Karpas-422 (cell line): ENCODE data around the gene ATP1A3. TPM values are rescaled to one million over a fixed set of nuclear protein-coding genes. Genes with fewer than 3 reads are reported as not detected.
"Not testable (repeated sequence)": the region's sequence is repeated elsewhere in the genome, so short reads cannot be mapped to it uniquely, and the experiment has no call there.

ENCODE experiments used
- DNase-seq: peaks from one replicate; pipeline ENCODE4 v3.0.0-alpha.2; 2015
- H2AFZ ChIP-seq: fragments of 200-600 bp; sonication (generic); 2 replicates; pipeline ENCODE4 v1.6.1; 2014; ENCODE audit warnings: antibody characterized with exemption, low read length, mixed read lengths
- H3K27ac ChIP-seq: fragments of 200-600 bp; sonication (generic); 2 replicates; pipeline ENCODE4 v1.5.1; 2014; ENCODE audit warnings: mild to moderate bottlenecking, low read length, moderate library complexity
- H3K27me3 ChIP-seq: fragments of 200-600 bp; sonication (generic); 2 replicates; pipeline ENCODE4 v1.6.1; 2014; ENCODE audit warnings: low read length, mixed read lengths
- H3K36me3 ChIP-seq: fragments of 200-600 bp; sonication (generic); 2 replicates; pipeline ENCODE4 v1.6.1; 2014; ENCODE audit warnings: low read length, mixed read lengths; ENCODE audit not compliant: insufficient read depth
- H3K4me1 ChIP-seq: fragments of 200-600 bp; sonication (generic); 2 replicates; pipeline ENCODE4 v1.6.1; 2014; ENCODE audit warnings: mild to moderate bottlenecking, low read length, mixed read lengths
- H3K4me2 ChIP-seq: fragments of 200-600 bp; sonication (generic); 2 replicates; pipeline ENCODE4 v1.6.1; 2014; ENCODE audit warnings: low read length, low read depth, mild to moderate bottlenecking; ENCODE audit not compliant: poor library complexity, severe bottlenecking
- H3K4me3 ChIP-seq: fragments of 200-600 bp; sonication (generic); 2 replicates; pipeline ENCODE4 v1.5.1; 2014; ENCODE audit warnings: mild to moderate bottlenecking, antibody characterized with exemption, low read length, mixed read lengths
- H3K79me2 ChIP-seq: fragments of 200-600 bp; sonication (generic); 2 replicates; pipeline ENCODE4 v1.6.1; 2014; ENCODE audit warnings: mild to moderate bottlenecking, low read length, mixed read lengths
- H3K9ac ChIP-seq: fragments of 200-600 bp; sonication (generic); 2 replicates; pipeline ENCODE4 v1.6.0; 2014; ENCODE audit warnings: low read length
- H3K9me2 ChIP-seq: fragments of 200-600 bp; sonication (generic), shearing (Covaris generic); replicated peaks from 2 replicates; pipeline ENCODE4 v1.6.0; 2014; ENCODE audit warnings: mild to moderate bottlenecking, low read length, moderate library complexity; ENCODE audit not compliant: insufficient read depth
- H3K9me3 ChIP-seq: fragments of 300-700, 200-600 bp; sonication (generic); 2 replicates; pipeline ENCODE4 v1.6.1; 2014; ENCODE audit warnings: low read length, mixed read lengths
- H4K20me1 ChIP-seq: fragments of 200-600 bp; sonication (generic); 2 replicates; pipeline ENCODE4 v1.6.1; 2014; ENCODE audit warnings: mild to moderate bottlenecking, antibody characterized with exemption, low read length, low read depth; ENCODE audit not compliant: insufficient read depth
- total RNA-seq: library from RNA; depleted of rRNA; stranded (reverse); fragments of >200 nt; shearing (Covaris generic); gene quantifications from 2 replicates; pipeline ENCODE4 v1.2.3, GENCODE V29; 2014; ENCODE audit warnings: low replicate concordance

ATP1A3 gene
- total RNA-seq, 1 experiment from 2014 or later = 26.6 TPM

DNA sequence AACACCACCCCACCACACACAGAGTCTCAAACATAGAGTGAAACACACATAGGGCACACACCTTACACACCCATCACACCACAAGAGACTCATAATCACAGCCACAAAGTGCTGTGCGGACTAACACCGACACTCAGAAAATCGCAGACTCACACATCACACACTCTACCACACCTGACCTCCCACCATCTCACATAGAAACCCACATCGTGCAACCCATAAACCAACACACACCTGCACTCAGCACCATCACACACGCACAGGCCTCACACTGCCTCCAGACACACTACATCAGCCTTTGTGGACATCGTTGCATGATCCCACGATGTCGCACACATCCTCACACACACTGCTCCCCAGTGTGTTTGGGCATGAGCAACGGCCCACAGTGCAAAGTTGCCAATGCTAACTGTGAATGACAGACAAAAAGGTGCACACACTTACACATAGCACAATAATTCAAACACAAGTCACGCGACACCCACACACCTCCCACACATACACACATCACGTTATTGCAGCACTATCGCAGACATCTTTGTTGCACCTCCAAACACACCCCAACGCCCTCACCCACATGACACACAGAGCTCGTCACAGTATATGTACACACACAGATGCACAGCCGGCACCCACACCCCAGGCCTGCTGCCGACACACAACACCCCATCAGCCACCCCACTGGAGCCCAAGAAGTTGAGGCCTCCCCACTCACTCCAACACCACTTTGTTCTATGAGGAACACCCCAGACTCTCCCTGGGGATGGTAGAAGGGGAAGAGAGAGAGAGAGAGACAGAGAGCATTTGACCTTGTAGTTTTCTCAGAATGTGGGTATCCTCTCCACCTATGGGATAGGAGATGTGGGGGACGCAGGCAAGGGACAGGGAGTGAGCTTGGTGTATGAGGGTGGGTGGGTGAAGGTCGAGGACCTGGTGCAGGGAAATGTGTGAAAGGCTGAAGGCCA is 1.2 kb upstream of the ATP1A3 start:
- no peaks in the 10 kb centered on the region for H3K9me3 ChIP-seq
- H3K4me3 ChIP-seq = no peak overlapping the region
- peak; percentile 52 for DNase-seq
- no peak overlapping the region for H3K4me2 ChIP-seq
- no peaks in the 10 kb centered on the region for H3K36me3 ChIP-seq
- H3K9ac ChIP-seq = no peak overlapping the region
- H3K79me2 ChIP-seq = peaks cover 13% of the 10 kb centered on the region
- no peaks in the 10 kb centered on the region; the same call in 1 of the 2 replicates for H4K20me1 ChIP-seq
- H2AFZ ChIP-seq = no peak overlapping the region
- H3K4me1 ChIP-seq = peaks cover 37% of the 10 kb centered on the region
- H3K9me2 ChIP-seq = no peaks in the 10 kb centered on the region
- H3K27ac ChIP-seq = no peak overlapping the region
- no peaks in the 10 kb centered on the region for H3K27me3 ChIP-seq

- H3K4me1 ChIP-seq = peaks cover 37% of the 10 kb centered on the region
- no peaks in the 10 kb centered on the region for H3K36me3 ChIP-seq
- no peak overlapping the region for H2AFZ ChIP-seq
- H3K9me2 ChIP-seq = no peaks in the 10 kb centered on the region
- no peaks in the 10 kb centered on the region; the same call in 1 of the 2 replicates for H4K20me1 ChIP-seq
- H3K9ac ChIP-seq = peak overlapping the region; percentile 73
- DNase-seq = peak; percentile 54
- H3K27ac ChIP-seq = no peak overlapping the region
- H3K79me2 ChIP-seq = peaks cover 13% of the 10 kb centered on the region
- H3K27me3 ChIP-seq = no peaks in the 10 kb centered on the region
- no peaks in the 10 kb centered on the region for H3K9me3 ChIP-seq
- H3K4me2 ChIP-seq = peak overlapping the region; percentile 77
- peak overlapping the region; percentile 73; the same call in 1 of the 2 replicates for H3K4me3 ChIP-seq
Measured at GRCh38 chr19:41994521-41994971, 516 bp upstream of the ATP1A3 start.

DNA sequence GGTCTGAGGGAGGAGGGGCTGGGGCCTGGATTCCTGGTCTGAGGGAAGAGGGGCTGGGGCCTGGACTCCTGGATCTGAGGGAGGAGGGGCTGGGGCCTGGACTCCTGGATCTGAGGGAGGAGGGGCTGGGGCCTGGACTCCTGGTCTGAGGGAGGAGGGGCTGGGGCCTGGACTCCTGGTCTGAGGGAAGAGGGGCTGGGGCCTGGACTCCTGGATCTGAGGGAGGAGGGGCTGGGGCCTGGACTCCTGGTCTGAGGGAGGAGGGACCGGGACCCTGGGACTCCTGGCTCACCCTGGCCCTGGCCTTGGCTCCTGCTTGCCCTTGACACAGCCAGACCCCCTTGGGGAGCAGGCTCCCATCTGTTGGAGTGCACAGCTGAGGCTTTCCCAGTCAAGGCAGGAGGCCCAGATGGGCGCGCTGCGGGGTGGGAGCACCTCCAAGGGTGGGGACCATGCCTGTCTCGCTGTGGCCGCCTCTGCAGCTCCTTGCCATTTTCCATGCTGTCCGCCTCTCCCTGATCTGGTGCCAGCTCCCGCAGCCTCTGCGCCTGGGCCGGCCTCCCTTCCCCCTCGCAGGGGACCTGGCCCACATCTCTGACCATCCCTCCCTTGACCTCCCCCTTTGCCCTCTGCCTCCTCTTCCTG is 2.0 kb downstream of the ATP1A3 start:
- not testable (repeated sequence) for DNase-seq, H2AFZ ChIP-seq, H3K36me3 ChIP-seq, H3K27me3 ChIP-seq, H3K9me3 ChIP-seq, H3K9me2 ChIP-seq, H3K9ac ChIP-seq, H4K20me1 ChIP-seq, H3K4me3 ChIP-seq, H3K4me2 ChIP-seq, H3K27ac ChIP-seq
- Histone ChIP-seq H3K4me1 (peaks cover 25% of the 10 kb centered on the region), H3K79me2 (peaks cover 13% of the 10 kb centered on the region)

GRCh38 chr19:41991025-41991424 is 3.0 kb downstream of the ATP1A3 start:
- H4K20me1 ChIP-seq = no peaks in the 10 kb centered on the region; the same call in 1 of the 2 replicates
- peaks cover 22% of the 10 kb centered on the region for H3K4me1 ChIP-seq
- no peaks in the 10 kb centered on the region for H3K9me3 ChIP-seq
- H3K36me3 ChIP-seq = peaks cover 3% of the 10 kb centered on the region; the same call in 1 of the 2 replicates
- no peak overlapping the region for H2AFZ ChIP-seq
- H3K4me3 ChIP-seq = no peak overlapping the region
- H3K27ac ChIP-seq = no peak overlapping the region
- H3K79me2 ChIP-seq = peaks cover 13% of the 10 kb centered on the region
- H3K9ac ChIP-seq = no peak overlapping the region
- H3K4me2 ChIP-seq = no peak overlapping the region
- no peaks in the 10 kb centered on the region for H3K9me2 ChIP-seq
- DNase-seq = no peak
- H3K27me3 ChIP-seq = no peaks in the 10 kb centered on the region

DNA sequence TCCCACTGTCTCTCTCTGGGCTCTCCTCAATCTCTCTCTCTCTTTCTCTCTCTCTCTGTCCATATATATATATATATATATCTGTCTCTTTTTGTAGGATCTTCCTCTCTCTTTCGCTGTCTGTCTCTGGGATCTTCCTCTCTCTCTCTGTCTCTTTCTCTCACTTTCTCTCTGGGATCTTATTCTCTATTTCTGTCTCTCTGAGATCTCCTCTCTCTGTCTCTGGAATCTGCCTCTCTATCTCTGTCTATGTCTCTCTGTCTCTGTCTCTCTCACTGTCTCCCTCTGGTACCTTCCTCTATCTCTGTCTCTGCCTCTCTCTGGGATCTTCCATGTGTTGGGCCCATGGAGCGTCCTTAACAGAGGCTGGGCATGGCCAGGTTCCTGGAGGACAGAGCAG is 3.4 kb downstream of the ATP1A3 start:
- H3K27me3 ChIP-seq = no peaks in the 10 kb centered on the region
- H3K79me2 ChIP-seq = peaks cover 13% of the 10 kb centered on the region
- H3K36me3 ChIP-seq = peaks cover 3% of the 10 kb centered on the region; the same call in 1 of the 2 replicates
- H3K9me2 ChIP-seq = no peaks in the 10 kb centered on the region
- H3K9me3 ChIP-seq = no peaks in the 10 kb centered on the region
- H2AFZ ChIP-seq = no peak overlapping the region
- DNase-seq = no peak
- no peak overlapping the region for H3K4me3 ChIP-seq
- H3K27ac ChIP-seq = no peak overlapping the region
- no peaks in the 10 kb centered on the region for H4K20me1 ChIP-seq
- H3K4me1 ChIP-seq = peaks cover 18% of the 10 kb centered on the region
- no peak overlapping the region for H3K9ac ChIP-seq
- H3K4me2 ChIP-seq = no peak overlapping the region

DNA sequence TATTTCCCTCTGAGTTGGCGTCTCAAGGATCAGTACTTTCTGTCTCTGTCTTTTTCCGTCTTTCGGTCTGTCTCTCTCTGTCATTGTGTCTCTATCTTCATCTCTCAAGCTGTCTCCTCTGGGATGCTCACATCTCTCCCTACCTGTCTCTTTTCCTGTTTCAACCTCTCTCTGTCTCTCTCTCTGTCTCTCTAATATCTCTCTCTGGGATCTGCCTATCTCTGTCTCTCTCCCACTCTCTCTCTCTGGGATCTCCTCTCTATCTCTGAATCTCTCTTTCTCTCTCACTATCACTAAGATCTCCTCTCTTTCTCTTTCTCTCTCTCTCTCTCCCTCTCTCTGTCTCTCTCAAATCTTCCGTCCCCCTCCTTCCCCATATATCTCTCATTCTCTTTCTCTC is 4.0 kb downstream of the ATP1A3 start:
- H4K20me1 ChIP-seq = no peaks in the 10 kb centered on the region
- H3K9me2 ChIP-seq = no peaks in the 10 kb centered on the region
- H3K79me2 ChIP-seq = peaks cover 13% of the 10 kb centered on the region
- peaks cover 12% of the 10 kb centered on the region for H3K4me1 ChIP-seq
- H3K4me3 ChIP-seq = no peak overlapping the region
- peaks cover 3% of the 10 kb centered on the region; the same call in 1 of the 2 replicates for H3K36me3 ChIP-seq
- no peaks in the 10 kb centered on the region for H3K27me3 ChIP-seq
- DNase-seq = no peak
- no peak overlapping the region for H3K4me2 ChIP-seq
- H3K9ac ChIP-seq = no peak overlapping the region
- H3K27ac ChIP-seq = no peak overlapping the region
- no peak overlapping the region for H2AFZ ChIP-seq
- no peaks in the 10 kb centered on the region for H3K9me3 ChIP-seq

- Histone ChIP-seq H3K4me3 (no peak overlapping the region), H3K27me3 (no peaks in the 10 kb centered on the region), H3K9me3 (no peaks in the 10 kb centered on the region), H2AFZ (no peak overlapping the region), H3K9ac (no peak overlapping the region), H3K4me2 (no peak overlapping the region), H3K79me2 (peaks cover 13% of the 10 kb centered on the region), H3K36me3 (peaks cover 3% of the 10 kb centered on the region; the same call in 1 of the 2 replicates), H3K4me1 (peaks cover 3% of the 10 kb centered on the region), H3K9me2 (no peaks in the 10 kb centered on the region), H4K20me1 (no peaks in the 10 kb centered on the region), H3K27ac (no peak overlapping the region)
- DNase-seq = no peak
Measured at GRCh38 chr19:41988947-41989346, 5.1 kb downstream of the ATP1A3 start.
